ENCODE results near the gene SERPINE2.

SERPINE2 gene

DNA sequence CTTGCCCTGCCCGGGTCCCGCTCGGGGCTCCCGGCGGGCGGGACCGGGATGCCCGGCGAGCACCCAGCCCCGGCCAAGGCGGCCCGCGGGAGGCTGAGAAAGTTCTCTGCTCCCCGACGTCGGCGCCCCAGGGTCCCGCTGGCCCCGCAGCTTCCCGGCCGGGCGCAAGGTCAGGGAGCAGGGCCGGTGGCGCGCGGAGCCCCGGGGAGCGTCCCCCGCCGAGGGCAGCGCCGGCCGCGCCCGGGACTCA lies 331 bp downstream of the SERPINE2 start:
- Histone ChIP-seq H3K18ac (ENCODE audit: low read length) (peak overlapping the region; percentile 81), H3K4me1 (ENCODE audit: control insufficient read depth in 2 of 2, insufficient read depth in 1 of 2, low read depth in 1 of 2, low read length in 2 of 2) (peaks cover 2 to 7% of the 10 kb centered on the region in 2 donors), H2AFZ (ENCODE audit: low read length) (peak overlapping the region; percentile 99), H3K9ac (ENCODE audit: low read depth, low read length, poor library complexity) (peak overlapping the region; percentile 85), H3K23ac (ENCODE audit: low read depth, low read length, poor library complexity) (no peak overlapping the region), H2AK5ac (ENCODE audit: low read depth, low read length) (no peak overlapping the region), H3K79me1 (ENCODE audit: low read depth, low read length) (no peaks in the 10 kb centered on the region), H3K4me3 (ENCODE audit: low read length in 2 of 2) (peak overlapping the region; percentile 62 to 92), H4K8ac (ENCODE audit: low read depth, low read length) (no peak overlapping the region), H2BK12ac (ENCODE audit: low read length) (no peak overlapping the region), H2BK120ac (ENCODE audit: low read depth, low read length) (no peak overlapping the region), H3K4me2 (ENCODE audit: insufficient read depth, low read length, poor library complexity, severe bottlenecking) (peak overlapping the region; percentile 79), H2BK5ac (ENCODE audit: low read length) (no peak overlapping the region), H2BK15ac (ENCODE audit: low read length) (no peak overlapping the region), H3K14ac (ENCODE audit: low read length) (no peak overlapping the region), H4K91ac (ENCODE audit: low read depth, low read length, poor library complexity) (no peak overlapping the region), H3K27ac (replicated peaks; ENCODE audit: low read length) (no peak overlapping the region), H3K36me3 (replicated peaks in 1 of 2; ENCODE audit: control insufficient read depth in 2 of 2, insufficient read depth in 2 of 2, low read length in 2 of 2) (no peaks in the 10 kb centered on the region), H3K4ac (ENCODE audit: low read length) (no peak overlapping the region), H3K27me3 (ENCODE audit: control insufficient read depth in 3 of 3, insufficient read depth in 3 of 3, low read depth in 1 of 3, low read length in 3 of 3) (peaks cover 0 to 61% (median 12%) of the 10 kb centered on the region in 3 experiments), H3K9me3 (replicated peaks in 1 of 2; ENCODE audit: control insufficient read depth in 2 of 2, insufficient read depth in 1 of 2, low read depth in 1 of 2, low read length in 2 of 2) (no peaks in the 10 kb centered on the region)
- WGBS, 2 donors (ENCODE audit: extremely low coverage in 2 of 2, insufficient read length in 2 of 2, insufficient replicate concordance in 1 of 2) = no CpG with 5 or more reads among the region's 35 CpGs
- DNase-seq (ENCODE audit: low spot score) = no peak

DNA sequence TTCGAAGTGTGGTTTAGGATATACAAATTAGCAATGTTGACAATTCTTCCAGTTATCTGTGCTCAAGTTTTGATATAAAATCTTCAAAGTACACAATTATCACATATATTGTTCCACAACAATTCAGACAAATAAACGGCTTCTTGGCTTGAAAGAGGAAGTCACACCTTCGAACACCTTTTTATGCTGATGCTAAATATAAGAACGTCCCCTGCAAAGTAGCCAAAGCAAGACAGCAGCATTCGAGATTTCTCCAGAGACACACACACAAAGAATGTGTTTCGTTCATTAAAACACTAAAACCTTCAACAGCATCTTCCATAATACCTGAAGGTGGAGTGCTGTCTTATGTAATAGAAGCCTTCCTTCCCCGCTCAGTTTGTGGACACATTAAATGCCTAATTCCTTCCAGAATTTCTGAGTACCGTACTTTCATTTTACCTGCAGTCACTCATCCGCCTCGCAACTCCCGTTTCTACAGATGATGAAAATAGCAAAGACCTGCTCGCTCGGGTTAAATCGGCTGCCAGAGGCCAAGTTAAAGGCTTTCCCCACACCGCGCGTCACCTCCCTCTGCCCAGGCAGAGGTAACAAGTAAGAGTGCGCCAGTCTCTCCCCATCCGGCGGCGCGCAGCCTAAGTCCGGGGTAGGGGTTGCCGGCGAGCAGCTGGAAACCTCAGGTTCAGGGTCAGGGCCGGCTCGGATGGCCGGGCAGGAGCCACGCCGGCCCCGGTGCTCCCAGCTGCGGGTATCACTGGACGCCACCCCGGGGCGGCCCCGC lies 847 bp downstream of the SERPINE2 start:
- Histone ChIP-seq H3K4me1 (ENCODE audit: control insufficient read depth in 2 of 2, insufficient read depth in 1 of 2, low read depth in 1 of 2, low read length in 2 of 2) (peaks cover 2 to 7% of the 10 kb centered on the region in 2 donors), H3K9me3 (replicated peaks in 1 of 2; ENCODE audit: control insufficient read depth in 2 of 2, insufficient read depth in 1 of 2, low read depth in 1 of 2, low read length in 2 of 2) (no peaks in the 10 kb centered on the region), H3K18ac (ENCODE audit: low read length) (peak overlapping the region; percentile 39), H3K9ac (ENCODE audit: low read depth, low read length, poor library complexity) (no peak overlapping the region), H2AK5ac (ENCODE audit: low read depth, low read length) (no peak overlapping the region), H4K91ac (ENCODE audit: low read depth, low read length, poor library complexity) (no peak overlapping the region), H3K27ac (replicated peaks; ENCODE audit: low read length) (no peak overlapping the region), H3K4me2 (ENCODE audit: insufficient read depth, low read length, poor library complexity, severe bottlenecking) (peak overlapping the region; percentile 79), H3K4ac (ENCODE audit: low read length) (no peak overlapping the region), H3K79me1 (ENCODE audit: low read depth, low read length) (no peaks in the 10 kb centered on the region), H2BK12ac (ENCODE audit: low read length) (no peak overlapping the region), H3K23ac (ENCODE audit: low read depth, low read length, poor library complexity) (peak overlapping the region; percentile 32), H3K14ac (ENCODE audit: low read length) (no peak overlapping the region), H2BK15ac (ENCODE audit: low read length) (no peak overlapping the region), H3K27me3 (ENCODE audit: control insufficient read depth in 3 of 3, insufficient read depth in 3 of 3, low read depth in 1 of 3, low read length in 3 of 3) (peaks cover 0 to 57% (median 12%) of the 10 kb centered on the region in 3 experiments), H2BK5ac (ENCODE audit: low read length) (no peak overlapping the region), H4K8ac (ENCODE audit: low read depth, low read length) (no peak overlapping the region), H2BK120ac (ENCODE audit: low read depth, low read length) (no peak overlapping the region), H3K4me3 (ENCODE audit: low read length in 2 of 2) (peak overlapping the region; percentile 62 to 92), H2AFZ (ENCODE audit: low read length) (peak overlapping the region; percentile 99), H3K36me3 (replicated peaks in 1 of 2; ENCODE audit: control insufficient read depth in 2 of 2, insufficient read depth in 2 of 2, low read length in 2 of 2) (no peaks in the 10 kb centered on the region)
- peak; percentile 27 for DNase-seq (ENCODE audit: low spot score)
- WGBS, 2 donors (ENCODE audit: extremely low coverage in 2 of 2, insufficient read length in 2 of 2, insufficient replicate concordance in 1 of 2) = no CpG with 5 or more reads among the region's 36 CpGs

DNA sequence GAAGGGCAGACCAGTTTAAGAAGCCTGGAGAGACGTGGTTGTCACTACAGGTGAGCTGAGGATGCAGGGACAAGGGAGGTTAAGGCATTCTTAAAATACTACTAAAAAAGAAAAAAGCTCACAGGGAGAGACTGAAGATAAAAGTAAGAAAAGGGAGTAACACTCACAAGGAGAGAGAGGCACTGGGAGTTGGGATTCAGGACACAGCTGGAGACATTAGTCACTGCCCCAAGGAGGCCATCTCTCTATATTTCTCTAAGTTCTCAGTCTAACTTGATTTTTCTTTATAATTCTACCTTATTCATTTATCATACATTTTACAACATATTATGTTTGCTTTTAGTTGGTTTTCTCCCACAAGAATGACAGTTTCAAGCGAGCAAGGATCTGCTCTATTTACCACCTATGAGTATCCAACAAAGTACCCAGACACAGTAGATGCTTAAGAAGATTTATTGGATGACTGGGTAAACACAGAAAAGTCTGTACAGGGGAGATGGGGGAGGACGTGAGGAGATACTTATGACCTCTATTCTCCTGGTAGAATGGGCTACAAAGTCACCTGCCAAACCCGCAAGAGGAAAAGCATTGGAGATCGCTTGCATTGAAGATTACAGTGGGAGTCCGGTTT lies 2.2 kb downstream of the SERPINE2 start:
- no CpG with 5 or more reads among the region's 6 CpGs for WGBS, 2 donors (ENCODE audit: extremely low coverage in 2 of 2, insufficient read length in 2 of 2, insufficient replicate concordance in 1 of 2)
- H2BK15ac ChIP-seq (ENCODE audit: low read length) = no peak overlapping the region
- H3K18ac ChIP-seq (ENCODE audit: low read length) = no peak overlapping the region
- H3K4ac ChIP-seq (ENCODE audit: low read length) = no peak overlapping the region
- H3K14ac ChIP-seq (ENCODE audit: low read length) = no peak overlapping the region
- no peaks in the 10 kb centered on the region for H3K79me1 ChIP-seq (ENCODE audit: low read depth, low read length)
- H4K91ac ChIP-seq (ENCODE audit: low read depth, low read length, poor library complexity) = no peak overlapping the region
- no peaks in the 10 kb centered on the region for H3K36me3 ChIP-seq (replicated peaks in 1 of 2; ENCODE audit: control insufficient read depth in 2 of 2, insufficient read depth in 2 of 2, low read length in 2 of 2)
- no peak overlapping the region for H3K27ac ChIP-seq (replicated peaks; ENCODE audit: low read length)
- no peak overlapping the region for H3K23ac ChIP-seq (ENCODE audit: low read depth, low read length, poor library complexity)
- H3K27me3 ChIP-seq (ENCODE audit: control insufficient read depth in 3 of 3, insufficient read depth in 3 of 3, low read depth in 1 of 3, low read length in 3 of 3) = peaks cover 0 to 43% (median 12%) of the 10 kb centered on the region in 3 experiments
- no peak for DNase-seq (ENCODE audit: low spot score)
- no peak overlapping the region for H2AFZ ChIP-seq (ENCODE audit: low read length)
- H2BK120ac ChIP-seq (ENCODE audit: low read depth, low read length) = no peak overlapping the region
- H2BK5ac ChIP-seq (ENCODE audit: low read length) = no peak overlapping the region
- peaks cover 2 to 7% of the 10 kb centered on the region in 2 donors for H3K4me1 ChIP-seq (ENCODE audit: control insufficient read depth in 2 of 2, insufficient read depth in 1 of 2, low read depth in 1 of 2, low read length in 2 of 2)
- no peaks in the 10 kb centered on the region for H3K9me3 ChIP-seq (replicated peaks in 1 of 2; ENCODE audit: control insufficient read depth in 2 of 2, insufficient read depth in 1 of 2, low read depth in 1 of 2, low read length in 2 of 2)
- no peak overlapping the region for H3K4me2 ChIP-seq (ENCODE audit: insufficient read depth, low read length, poor library complexity, severe bottlenecking)
- H3K4me3 ChIP-seq (ENCODE audit: low read length in 2 of 2) = no peak overlapping the region
- H3K9ac ChIP-seq (ENCODE audit: low read depth, low read length, poor library complexity) = no peak overlapping the region
- H2AK5ac ChIP-seq (ENCODE audit: low read depth, low read length) = no peak overlapping the region
- H2BK12ac ChIP-seq (ENCODE audit: low read length) = no peak overlapping the region
- H4K8ac ChIP-seq (ENCODE audit: low read depth, low read length) = no peak overlapping the region

DNA sequence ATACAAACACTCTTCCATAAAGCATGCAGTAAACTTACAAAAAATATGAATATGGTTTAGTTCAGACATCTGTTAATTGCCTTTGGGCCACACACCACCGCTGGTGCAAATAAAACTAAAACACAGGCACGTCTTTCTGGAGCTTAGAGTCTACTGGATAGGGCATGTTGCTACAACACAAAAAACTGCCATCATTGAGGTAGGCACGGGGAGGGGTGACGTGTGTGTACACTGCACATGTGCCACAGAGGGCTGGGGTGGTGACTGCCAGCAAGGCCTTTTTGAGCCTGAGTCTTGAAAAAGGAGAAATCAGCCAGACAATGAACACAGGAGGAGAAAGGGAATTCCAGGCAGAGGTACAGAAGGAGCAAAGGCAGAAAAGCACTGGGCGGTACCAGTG lies 5.1 kb downstream of the SERPINE2 start:
- Histone ChIP-seq H2BK5ac (ENCODE audit: low read length) (no peak overlapping the region), H3K4me3 (ENCODE audit: low read length in 2 of 2) (no peak overlapping the region), H3K18ac (ENCODE audit: low read length) (no peak overlapping the region), H3K14ac (ENCODE audit: low read length) (no peak overlapping the region), H4K8ac (ENCODE audit: low read depth, low read length) (no peak overlapping the region), H2BK15ac (ENCODE audit: low read length) (no peak overlapping the region), H3K9ac (ENCODE audit: low read depth, low read length, poor library complexity) (no peak overlapping the region), H2BK12ac (ENCODE audit: low read length) (no peak overlapping the region), H2BK120ac (ENCODE audit: low read depth, low read length) (no peak overlapping the region), H3K36me3 (replicated peaks in 1 of 2; ENCODE audit: control insufficient read depth in 2 of 2, insufficient read depth in 2 of 2, low read length in 2 of 2) (no peaks in the 10 kb centered on the region), H3K23ac (ENCODE audit: low read depth, low read length, poor library complexity) (no peak overlapping the region), H2AFZ (ENCODE audit: low read length) (no peak overlapping the region), H4K91ac (ENCODE audit: low read depth, low read length, poor library complexity) (no peak overlapping the region), H2AK5ac (ENCODE audit: low read depth, low read length) (no peak overlapping the region), H3K9me3 (replicated peaks in 1 of 2; ENCODE audit: control insufficient read depth in 2 of 2, insufficient read depth in 1 of 2, low read depth in 1 of 2, low read length in 2 of 2) (peaks cover 0 to 2% of the 10 kb centered on the region in 2 donors), H3K27ac (replicated peaks; ENCODE audit: low read length) (no peak overlapping the region), H3K4me2 (ENCODE audit: insufficient read depth, low read length, poor library complexity, severe bottlenecking) (no peak overlapping the region), H3K4ac (ENCODE audit: low read length) (no peak overlapping the region), H3K4me1 (ENCODE audit: control insufficient read depth in 2 of 2, insufficient read depth in 1 of 2, low read depth in 1 of 2, low read length in 2 of 2) (peaks cover 2 to 7% of the 10 kb centered on the region in 2 donors), H3K79me1 (ENCODE audit: low read depth, low read length) (no peaks in the 10 kb centered on the region), H3K27me3 (ENCODE audit: control insufficient read depth in 3 of 3, insufficient read depth in 3 of 3, low read depth in 1 of 3, low read length in 3 of 3) (peaks cover 0 to 19% (median 10%) of the 10 kb centered on the region in 3 experiments)
- no peak for DNase-seq (ENCODE audit: low spot score)
- no CpG with 5 or more reads among the region's 5 CpGs for WGBS, 2 donors (ENCODE audit: extremely low coverage in 2 of 2, insufficient read length in 2 of 2, insufficient replicate concordance in 1 of 2)
